IMR-90 (cell line): ENCODE results near the gene HSPA9. TPM values are rescaled to one million over a fixed set of nuclear protein-coding genes. Genes with fewer than 3 reads are reported as not detected.

Experiments
- ATAC-seq: fragments of 200-7000 bp; cut with Tn5 transposase; 2 replicates; pipeline ENCODE4 v1.9.1; 2020; ENCODE audit warnings: low read depth, mild to moderate bottlenecking, moderate library complexity
- BruUV-seq: library from RNA; stranded (reverse); fragments of 400-500 nt; replicated peaks from 2 replicates; lab custom pipeline; 2021; lab: Mats Ljungman, UMichigan
- CTCF ChIA-PET: fragments of 300-600 bp; formaldehyde crosslinking; extraction: SDS; loops from one replicate; lab custom pipeline; 2021; ENCODE audit warnings: antibody characterized with exemption; lab: Yijun Ruan, JAX
- POLR2A ChIA-PET: fragments of 300-600 bp; sonication (Branson Sonifier 250); formaldehyde crosslinking; loops from one replicate; lab custom pipeline; 2022; ENCODE audit warnings: antibody characterized with exemption; ENCODE audit not compliant: unreplicated experiment; lab: Charles Lee
- DNase-seq: peaks from one replicate; pipeline ENCODE4 v3.0.0; 2013
- H2AFZ ChIP-seq: replicated peaks from 2 replicates; pipeline ENCODE3; 2013; ENCODE audit warnings: low read length, mild to moderate bottlenecking; ENCODE audit not compliant: poor library complexity
- H2AK5ac ChIP-seq: 2 replicates; pipeline ENCODE4 v1.6.1; 2013; ENCODE audit warnings: low read depth, low read length, inconsistent platforms
- H2AK9ac ChIP-seq: replicated peaks from 2 replicates; pipeline ENCODE3; 2013; ENCODE audit warnings: mild to moderate bottlenecking, low read depth, low read length, moderate library complexity; ENCODE audit not compliant: poor library complexity
- H2BK120ac ChIP-seq: 2 replicates; pipeline ENCODE4 v1.6.1; 2013; ENCODE audit warnings: low read depth, low read length, inconsistent platforms
- H2BK15ac ChIP-seq: 3 replicates; pipeline ENCODE4 v1.6.1; 2013; ENCODE audit warnings: low read depth, low read length, inconsistent platforms
- H2BK20ac ChIP-seq: 2 replicates; pipeline ENCODE4 v1.6.1; 2013; ENCODE audit warnings: low read depth, mild to moderate bottlenecking, inconsistent platforms, low read length, moderate library complexity
- H2BK5ac ChIP-seq: 2 replicates; pipeline ENCODE4 v1.6.1; 2013; ENCODE audit warnings: mild to moderate bottlenecking, low read depth, low read length, inconsistent platforms; ENCODE audit not compliant: poor library complexity, severe bottlenecking
- H3K14ac ChIP-seq: replicated peaks from 2 replicates; pipeline ENCODE4 v1.6.1; 2013; ENCODE audit warnings: low read depth, low read length, inconsistent platforms
- H3K18ac ChIP-seq: 2 replicates; pipeline ENCODE4 v1.6.1; 2013; ENCODE audit warnings: low read depth, low read length, control low read depth
- H3K23ac ChIP-seq: 2 replicates; pipeline ENCODE4 v1.6.1; 2013; ENCODE audit warnings: low read depth, low read length, inconsistent platforms
- H3K27ac ChIP-seq: 2 replicates; pipeline ENCODE4 v1.5.1; 2013; ENCODE audit warnings: mild to moderate bottlenecking, control low read depth, low read length; ENCODE audit not compliant: insufficient read depth
- H3K27me3 ChIP-seq: 2 replicates; pipeline ENCODE4 v1.6.1; 2013; ENCODE audit warnings: low read length; ENCODE audit not compliant: control insufficient read depth, insufficient read depth
- H3K36me3 ChIP-seq: 2 replicates; pipeline ENCODE4 v1.6.1; 2013; ENCODE audit warnings: low read length, mixed read lengths; ENCODE audit not compliant: control insufficient read depth, insufficient read depth
- H3K4ac ChIP-seq: 2 replicates; pipeline ENCODE4 v1.6.1; 2013; ENCODE audit warnings: low read depth, low read length, inconsistent platforms
- H3K4me1 ChIP-seq: 2 replicates; pipeline ENCODE4 v1.6.1; 2013; ENCODE audit warnings: low read length, mixed read lengths; ENCODE audit not compliant: control insufficient read depth, insufficient read depth
- H3K4me2 ChIP-seq: 2 replicates; pipeline ENCODE4 v1.6.1; 2013; ENCODE audit warnings: low read depth, mild to moderate bottlenecking, control low read depth, low read length, moderate library complexity
- H3K4me3 ChIP-seq: 2 replicates; pipeline ENCODE4 v1.5.1; 2013; ENCODE audit warnings: low read depth, mild to moderate bottlenecking, control low read depth, low read length, moderate library complexity; ENCODE audit not compliant: insufficient read depth
- H3K56ac ChIP-seq: 2 replicates; pipeline ENCODE4 v1.6.1; 2013; ENCODE audit warnings: low read length, inconsistent platforms; ENCODE audit not compliant: insufficient read depth; ENCODE audit errors: extremely low read depth
- H3K79me1 ChIP-seq, 2 experiments: 2 replicates each; pipeline ENCODE4 v1.6.1; 2013; ENCODE audit warnings: low read length in 2 of 2, inconsistent platforms in 1 of 2, low read depth in 1 of 2
- H3K9ac ChIP-seq: 2 replicates; pipeline ENCODE4 v1.6.1; 2013; ENCODE audit warnings: low read depth, low read length, control low read depth
- H3K9me1 ChIP-seq: 2 replicates; pipeline ENCODE4 v1.6.1; 2013; ENCODE audit warnings: low read length, inconsistent platforms; ENCODE audit not compliant: insufficient read depth
- H3K9me3 ChIP-seq: 2 replicates; pipeline ENCODE4 v1.6.1; 2013; ENCODE audit warnings: low read length; ENCODE audit not compliant: control insufficient read depth, insufficient read depth
- H4K20me1 ChIP-seq: 2 replicates; pipeline ENCODE4 v1.6.1; 2013; ENCODE audit warnings: low read length, inconsistent platforms; ENCODE audit not compliant: insufficient read depth
- H4K5ac ChIP-seq: 2 replicates; pipeline ENCODE4 v1.6.1; 2013; ENCODE audit warnings: mild to moderate bottlenecking, low read depth, low read length, control low read depth
- H4K8ac ChIP-seq, 2 experiments: 2 replicates each; pipeline ENCODE4 v1.6.1; 2013; ENCODE audit warnings: low read depth in 2 of 2, low read length in 2 of 2, control low read depth in 1 of 2, inconsistent platforms in 1 of 2
- H4K91ac ChIP-seq: 2 replicates; pipeline ENCODE4 v1.6.1; 2013; ENCODE audit warnings: low read depth, low read length, inconsistent platforms; ENCODE audit not compliant: insufficient read depth
- CTCF ChIP-seq: conservative IDR thresholded peaks from 2 replicates; pipeline ENCODE4 v1.5.1; 2012; ENCODE audit warnings: mild to moderate bottlenecking, low read depth, low read length, improper control_type of control experiment
- ELK1 ChIP-seq: fragments of 150-350 bp; IDR thresholded peaks from 2 replicates; pipeline ENCODE4 v1.6.1; 2016; ENCODE audit warnings: low read depth, mild to moderate bottlenecking, low read length, moderate library complexity, borderline replicate concordance
- FOS ChIP-seq: fragments of 150-350 bp; IDR thresholded peaks from 2 replicates; pipeline ENCODE4 v1.6.1; 2016; ENCODE audit warnings: low read depth, low read length
- RFX5 ChIP-seq: IDR thresholded peaks from 2 replicates; pipeline ENCODE4 v1.8.0; 2012; ENCODE audit warnings: low read depth, mild to moderate bottlenecking, low read length, moderate library complexity
- USF2 ChIP-seq: fragments of 150-350 bp; IDR thresholded peaks from 2 replicates; pipeline ENCODE4 v1.6.1; 2017; ENCODE audit warnings: mild to moderate bottlenecking, antibody characterized with exemption, low read length, low read depth
- WGBS, 2 experiments: methylation state at CpG; one replicate each; pipeline versions ENCODE4 v1.1.5 to v1.1.7; 2013; ENCODE audit warnings: missing lambda C conversion rate in 2 of 2; ENCODE audit not compliant: insufficient read length in 1 of 2; ENCODE audit errors: extremely low coverage in 2 of 2; 5-methylcytosine and 5-hydroxymethylcytosine counted together
- dilution Hi-C: fragments of 300-500 bp; cut with HindIII; formaldehyde crosslinking; loops from one replicate; pipeline ENCODE4 v1.14.3; 2018; ENCODE audit warnings: low sequenced_read_pairs; ENCODE audit not compliant: unreplicated experiment
- in situ Hi-C: fragments of 300-500 bp; cut with MboI; formaldehyde crosslinking; loops from 3 replicates; pipeline ENCODE4 v1.14.3; 2019; ENCODE audit warnings: low sequenced_read_pairs, inconsistent platforms, mixed read lengths
- intact Hi-C: fragments of 100-400 bp; cut with micrococcal nuclease; formaldehyde crosslinking; loops from 2 replicates; pipeline ENCODE4 v1.10.0; 2022
- polyA plus RNA-seq, 3 experiments: library from polyadenylated mRNA; depleted of rRNA; stranded (reverse); fragments of >200 nt; gene quantifications; 2 replicates each; pipeline ENCODE4 v1.2.3, GENCODE V29; 2012; ENCODE audit warnings: low replicate concordance in 1 of 3
- total RNA-seq: library from RNA; depleted of rRNA; stranded (reverse); fragments of >200 nt; gene quantifications from 2 replicates; pipeline ENCODE4 v1.2.3, GENCODE V29; 2012

The HSPA9 gene
- total and polyA plus RNA-seq, 2 of the 4 experiments (the other 2 are of a cell fraction) = 157 to 472 TPM

- BruUV-seq = no TSS peak
- Histone ChIP-seq H3K4ac (no peak overlapping the region), H4K8ac (no peak overlapping the region), H2BK20ac (no peak overlapping the region), H4K91ac (no peak overlapping the region), H3K9ac (no peak overlapping the region), H3K36me3 (no peaks in the 10 kb centered on the region), H2AK9ac (no peak overlapping the region), H3K9me1 (no peaks in the 10 kb centered on the region), H3K79me1 (no peaks in the 10 kb centered on the region), H2BK5ac (no peak overlapping the region), H3K27me3 (peaks cover 30% of the 10 kb centered on the region), H3K23ac (no peak overlapping the region), H3K14ac (no peak overlapping the region), H3K9me3 (no peaks in the 10 kb centered on the region), H3K18ac (no peak overlapping the region), H4K20me1 (no peaks in the 10 kb centered on the region), H2AK5ac (no peak overlapping the region), H3K56ac (no peak overlapping the region), H3K4me3 (no peak overlapping the region), H3K4me1 (peaks cover 2% of the 10 kb centered on the region), H3K27ac (no peak overlapping the region), H3K4me2 (no peak overlapping the region), H2AFZ (no peak overlapping the region), H2BK15ac (no peak overlapping the region), H2BK120ac (no peak overlapping the region), H4K5ac (no peak overlapping the region)
- ATAC-seq = no peak
- dilution Hi-C loops = no loop called here
- ChIA-PET POLR2A (no interaction called here), CTCF (no interaction called here)
- in situ Hi-C loops = no loop called here
- DNase-seq = no peak
- WGBS, 2 experiments = no CpG with 5 or more reads among the region's 5 CpGs
- intact Hi-C loops = no loop called here
- TF ChIP-seq FOS = no peak
- TF ChIP-seq CTCF = no peak
- TF ChIP-seq USF2 = no peak
- no peak for TF ChIP-seq ELK1
- no peak for TF ChIP-seq RFX5
Observed at GRCh38 chr5:138616508-138616907, 41.3 kb upstream of the HSPA9 start.
